H9 (cell line): ENCODE results near the gene LRFN3. TPM values are rescaled to one million over a fixed set of nuclear protein-coding genes. Genes with fewer than 3 reads are reported as not detected.

Experiments used
- DNase-seq: peaks from one replicate; pipeline ENCODE4 v3.0.0-alpha.2; 2017
- H2AFZ ChIP-seq: one replicate; pipeline ENCODE4 v1.6.1; 2013; ENCODE audit warnings: mild to moderate bottlenecking, low read length, control low read depth, moderate library complexity
- H2AK5ac ChIP-seq: 2 replicates; pipeline ENCODE4 v1.6.1; 2013; ENCODE audit warnings: low read length, control low read depth, mixed read lengths; ENCODE audit not compliant: insufficient read length
- H2BK120ac ChIP-seq: one replicate; pipeline ENCODE4 v1.6.1; 2013; ENCODE audit warnings: low read depth, mild to moderate bottlenecking, low read length, control low read depth, inconsistent platforms; ENCODE audit not compliant: poor library complexity, severe bottlenecking
- H2BK12ac ChIP-seq: 2 replicates; pipeline ENCODE4 v1.6.1; 2013; ENCODE audit warnings: low read length, control low read depth, mixed read lengths, low read depth; ENCODE audit not compliant: insufficient read length
- H2BK15ac ChIP-seq: 2 replicates; pipeline ENCODE4 v1.6.1; 2013; ENCODE audit warnings: low read depth, low read length, control low read depth
- H2BK20ac ChIP-seq: one replicate; pipeline ENCODE4 v1.6.1; 2013; ENCODE audit warnings: low read depth, mild to moderate bottlenecking, low read length, control low read depth, inconsistent platforms; ENCODE audit not compliant: poor library complexity, severe bottlenecking
- H2BK5ac ChIP-seq: 2 replicates; pipeline ENCODE4 v1.6.1; 2013; ENCODE audit warnings: low read length, control low read depth, mixed read lengths; ENCODE audit not compliant: insufficient read length
- H3K14ac ChIP-seq: 2 replicates; pipeline ENCODE4 v1.6.1; 2013; ENCODE audit warnings: low read length, control low read depth; ENCODE audit not compliant: insufficient read depth
- H3K18ac ChIP-seq: 2 replicates; pipeline ENCODE4 v1.6.1; 2013; ENCODE audit warnings: low read depth, mild to moderate bottlenecking, mixed read lengths, low read length, control low read depth; ENCODE audit not compliant: insufficient read length
- H3K23ac ChIP-seq: 2 replicates; pipeline ENCODE4 v1.6.1; 2013; ENCODE audit warnings: low read length, control low read depth, mixed read lengths, low read depth; ENCODE audit not compliant: insufficient read length
- H3K23me2 ChIP-seq: 2 replicates; pipeline ENCODE4 v1.6.1; 2013; ENCODE audit warnings: low read depth, mild to moderate bottlenecking, mixed read lengths, low read length, control low read depth; ENCODE audit not compliant: insufficient read length, poor library complexity, severe bottlenecking
- H3K27ac ChIP-seq: 2 replicates; pipeline ENCODE4 v1.5.1; 2013; ENCODE audit warnings: low read length, control low read depth, mixed read lengths, low read depth; ENCODE audit not compliant: insufficient read length
- H3K27me3 ChIP-seq: 2 replicates; pipeline ENCODE4 v1.6.1; 2013; ENCODE audit warnings: low read length, control low read depth, inconsistent platforms; ENCODE audit not compliant: insufficient read depth
- H3K4ac ChIP-seq: 2 replicates; pipeline ENCODE4 v1.6.1; 2013; ENCODE audit warnings: low read depth, mild to moderate bottlenecking, control low read depth, inconsistent platforms, low read length, moderate library complexity
- H3K4me1 ChIP-seq: 2 replicates; pipeline ENCODE4 v1.6.1; 2013; ENCODE audit warnings: low read length, control low read depth, inconsistent platforms; ENCODE audit not compliant: insufficient read depth
- H3K4me2 ChIP-seq: 2 replicates; pipeline ENCODE4 v1.6.1; 2013; ENCODE audit warnings: low read length, control low read depth, mixed read lengths; ENCODE audit not compliant: insufficient read length, insufficient read depth
- H3K56ac ChIP-seq: 2 replicates; pipeline ENCODE4 v1.6.1; 2013; ENCODE audit warnings: low read depth, mild to moderate bottlenecking, mixed read lengths, low read length, control low read depth; ENCODE audit not compliant: insufficient read length
- H3K79me1 ChIP-seq: 2 replicates; pipeline ENCODE4 v1.6.1; 2013; ENCODE audit warnings: low read depth, mild to moderate bottlenecking, moderate library complexity, low read length, control low read depth, inconsistent platforms; ENCODE audit not compliant: insufficient read depth, poor library complexity, severe bottlenecking
- H3K79me2 ChIP-seq: 2 replicates; pipeline ENCODE4 v1.6.1; 2013; ENCODE audit warnings: low read length, control low read depth, inconsistent platforms; ENCODE audit not compliant: insufficient read depth
- H3K9ac ChIP-seq: 2 replicates; pipeline ENCODE4 v1.6.1; 2013; ENCODE audit warnings: low read length, control low read depth, mixed read lengths; ENCODE audit not compliant: insufficient read length; ENCODE audit errors: extremely low read depth
- H3K9me3 ChIP-seq: one replicate; pipeline ENCODE4 v1.6.1; 2013; ENCODE audit warnings: low read depth, low read length, inconsistent platforms; ENCODE audit not compliant: control insufficient read depth
- H3T11ph ChIP-seq: one replicate; pipeline ENCODE4 v1.6.1; 2013; ENCODE audit warnings: mild to moderate bottlenecking, low read length, control low read depth, inconsistent platforms
- H4K20me1 ChIP-seq: one replicate; pipeline ENCODE4 v1.6.1; 2013; ENCODE audit not compliant: control insufficient read depth, insufficient read length, insufficient read depth
- H4K5ac ChIP-seq: 2 replicates; pipeline ENCODE4 v1.6.1; 2013; ENCODE audit warnings: low read depth, mild to moderate bottlenecking, mixed read lengths, low read length, control low read depth; ENCODE audit not compliant: insufficient read length
- H4K8ac ChIP-seq: replicated peaks from 2 replicates; pipeline ENCODE4 v1.6.1; 2013; ENCODE audit warnings: low read length, control low read depth, mixed read lengths, low read depth; ENCODE audit not compliant: insufficient read length
- H4K91ac ChIP-seq: 2 replicates; pipeline ENCODE4 v1.6.1; 2013; ENCODE audit warnings: low read depth, mild to moderate bottlenecking, moderate library complexity, mixed read lengths, low read length, control low read depth; ENCODE audit not compliant: insufficient read length
- H3K27ac Mint-ChIP-seq, 3 experiments: 2 replicates in 2 of 3; 3 replicates in 1 of 3; pipeline ENCODE4 v1.8.0; 2020 to 2021; ENCODE audit warnings: mixed read lengths in 3 of 3, mild to moderate bottlenecking in 1 of 3, moderate library complexity in 1 of 3
- H3K27me3 Mint-ChIP-seq: 2 replicates; pipeline ENCODE4 v1.8.0; 2021; ENCODE audit warnings: low read depth, mild to moderate bottlenecking, moderate library complexity, mixed read lengths
- H3K36me3 Mint-ChIP-seq, 3 experiments: 2 replicates in 2 of 3; 3 replicates in 1 of 3; pipeline ENCODE4 v1.8.0; 2020 to 2021; ENCODE audit warnings: low read depth in 3 of 3, mixed read lengths in 3 of 3; ENCODE audit not compliant: insufficient read depth in 1 of 3
- H3K4me1 Mint-ChIP-seq, 2 experiments: 2 replicates each; pipeline ENCODE4 v1.8.0; 2020; ENCODE audit warnings: mixed read lengths in 2 of 2
- H3K4me3 Mint-ChIP-seq, 2 experiments: 2 replicates in 1 of 2; 3 replicates in 1 of 2; pipeline ENCODE4 v1.8.0; 2020 to 2021; ENCODE audit warnings: mild to moderate bottlenecking in 2 of 2, mixed read lengths in 2 of 2, moderate library complexity in 1 of 2
- H3K9me3 Mint-ChIP-seq, 2 experiments: 2 replicates in 1 of 2; 3 replicates in 1 of 2; pipeline ENCODE4 v1.8.0; 2020; ENCODE audit warnings: mild to moderate bottlenecking in 2 of 2, mixed read lengths in 2 of 2, moderate library complexity in 1 of 2
- WGBS: extraction: QIAGEN DNeasy Blood & Tissue Kit; methylation state at CpG from one replicate; pipeline ENCODE4 v1.1.7; 2013; ENCODE audit warnings: missing lambda C conversion rate, low lambda C conversion rate, mixed read lengths; ENCODE audit not compliant: insufficient read length; ENCODE audit errors: extremely low coverage; 5-methylcytosine and 5-hydroxymethylcytosine counted together
- total RNA-seq: library from RNA; stranded (reverse); gene quantifications from 2 replicates; pipeline ENCODE4 v1.2.1, GENCODE V29; 2021
- TF ChIP-seq, protein P1 (sequence below): fragments of 200-600 bp; sonication (generic); conservative IDR thresholded peaks from 3 replicates; pipeline ENCODE4 v1.8.0; 2021; ENCODE audit warnings: antibody characterized with exemption, mild to moderate bottlenecking

LRFN3 gene
- total RNA-seq, 1 experiment from 2014 or later = 20.5 TPM

DNA sequence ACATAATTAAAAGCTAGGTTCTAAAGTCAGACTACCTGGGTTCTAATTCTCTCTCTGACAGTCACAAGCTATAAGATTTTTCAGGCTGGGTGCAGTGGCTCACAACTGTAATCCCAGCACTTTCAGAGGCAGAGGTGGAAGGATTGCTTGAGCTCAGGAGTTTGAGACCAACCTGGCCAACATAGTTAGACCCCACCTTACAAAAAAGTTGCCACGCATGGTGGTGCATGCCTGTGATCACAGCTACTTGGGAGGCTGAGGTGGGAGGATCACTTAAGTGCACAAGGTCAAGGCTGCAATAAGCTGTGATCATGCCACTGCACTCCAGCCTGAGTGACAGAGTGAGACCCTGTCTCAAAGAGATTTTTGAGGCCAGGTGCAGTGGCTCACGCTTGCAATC, 41.8 kb upstream of the LRFN3 start:
- no CpG with 5 or more reads among the region's 2 CpGs for WGBS
- H3K9me3 ChIP-seq = no peaks in the 10 kb centered on the region
- no peak overlapping the region for H3K23ac ChIP-seq
- no peak overlapping the region for H3K27ac ChIP-seq
- no peak overlapping the region for H3K4me3 Mint-ChIP-seq
- no peak overlapping the region for H3K56ac ChIP-seq
- H3K36me3 Mint-ChIP-seq = peaks cover 27 to 66% (median 61%) of the 10 kb centered on the region in 3 experiments
- H4K5ac ChIP-seq = no peak overlapping the region
- no peak overlapping the region for H2BK120ac ChIP-seq
- H3K79me1 ChIP-seq = peaks cover 3% of the 10 kb centered on the region
- H4K8ac ChIP-seq = no peak overlapping the region
- H3K23me2 ChIP-seq = peaks cover 6% of the 10 kb centered on the region
- no peak overlapping the region for H3K27ac Mint-ChIP-seq
- H2BK12ac ChIP-seq = no peak overlapping the region
- peaks cover 0 to 7% of the 10 kb centered on the region in 2 experiments; a peak in 2 of 4 replicates for H3K4me1 Mint-ChIP-seq
- no peak overlapping the region for H2BK20ac ChIP-seq
- H3K79me2 ChIP-seq = no peaks in the 10 kb centered on the region
- H3K9ac ChIP-seq = no peak overlapping the region
- no peak overlapping the region for H3T11ph ChIP-seq
- no peak overlapping the region for H4K91ac ChIP-seq
- no peak overlapping the region for H2AK5ac ChIP-seq
- no peaks in the 10 kb centered on the region for H3K27me3 ChIP-seq
- no peaks in the 10 kb centered on the region for H3K4me1 ChIP-seq
- H2BK15ac ChIP-seq = no peak overlapping the region
- no peak for DNase-seq
- TF ChIP-seq, protein P1, sequence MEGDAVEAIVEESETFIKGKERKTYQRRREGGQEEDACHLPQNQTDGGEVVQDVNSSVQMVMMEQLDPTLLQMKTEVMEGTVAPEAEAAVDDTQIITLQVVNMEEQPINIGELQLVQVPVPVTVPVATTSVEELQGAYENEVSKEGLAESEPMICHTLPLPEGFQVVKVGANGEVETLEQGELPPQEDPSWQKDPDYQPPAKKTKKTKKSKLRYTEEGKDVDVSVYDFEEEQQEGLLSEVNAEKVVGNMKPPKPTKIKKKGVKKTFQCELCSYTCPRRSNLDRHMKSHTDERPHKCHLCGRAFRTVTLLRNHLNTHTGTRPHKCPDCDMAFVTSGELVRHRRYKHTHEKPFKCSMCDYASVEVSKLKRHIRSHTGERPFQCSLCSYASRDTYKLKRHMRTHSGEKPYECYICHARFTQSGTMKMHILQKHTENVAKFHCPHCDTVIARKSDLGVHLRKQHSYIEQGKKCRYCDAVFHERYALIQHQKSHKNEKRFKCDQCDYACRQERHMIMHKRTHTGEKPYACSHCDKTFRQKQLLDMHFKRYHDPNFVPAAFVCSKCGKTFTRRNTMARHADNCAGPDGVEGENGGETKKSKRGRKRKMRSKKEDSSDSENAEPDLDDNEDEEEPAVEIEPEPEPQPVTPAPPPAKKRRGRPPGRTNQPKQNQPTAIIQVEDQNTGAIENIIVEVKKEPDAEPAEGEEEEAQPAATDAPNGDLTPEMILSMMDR = no peak
- no peak overlapping the region for H3K4ac ChIP-seq
- no peak overlapping the region for H3K18ac ChIP-seq
- no peak overlapping the region for H3K4me2 ChIP-seq
- H2AFZ ChIP-seq = no peak overlapping the region
- no peak overlapping the region for H2BK5ac ChIP-seq
- no peaks in the 10 kb centered on the region for H4K20me1 ChIP-seq
- no peak overlapping the region for H3K14ac ChIP-seq
- H3K9me3 Mint-ChIP-seq = no peaks in the 10 kb centered on the region
- H3K27me3 Mint-ChIP-seq = no peaks in the 10 kb centered on the region
